ENCODE data around the gene FOSL2. TPM values are rescaled to one million over a fixed set of nuclear protein-coding genes. Genes with fewer than 3 reads are reported as not detected.

The FOSL2 gene
- total and polyA plus RNA-seq, 10 of the 15 experiments (the other 5 are each of a cell fraction or from before 2014, with no cell fraction given): 0.05 to 1.3 (median 0.34) TPM

- TF ChIP-seq, protein P1, sequence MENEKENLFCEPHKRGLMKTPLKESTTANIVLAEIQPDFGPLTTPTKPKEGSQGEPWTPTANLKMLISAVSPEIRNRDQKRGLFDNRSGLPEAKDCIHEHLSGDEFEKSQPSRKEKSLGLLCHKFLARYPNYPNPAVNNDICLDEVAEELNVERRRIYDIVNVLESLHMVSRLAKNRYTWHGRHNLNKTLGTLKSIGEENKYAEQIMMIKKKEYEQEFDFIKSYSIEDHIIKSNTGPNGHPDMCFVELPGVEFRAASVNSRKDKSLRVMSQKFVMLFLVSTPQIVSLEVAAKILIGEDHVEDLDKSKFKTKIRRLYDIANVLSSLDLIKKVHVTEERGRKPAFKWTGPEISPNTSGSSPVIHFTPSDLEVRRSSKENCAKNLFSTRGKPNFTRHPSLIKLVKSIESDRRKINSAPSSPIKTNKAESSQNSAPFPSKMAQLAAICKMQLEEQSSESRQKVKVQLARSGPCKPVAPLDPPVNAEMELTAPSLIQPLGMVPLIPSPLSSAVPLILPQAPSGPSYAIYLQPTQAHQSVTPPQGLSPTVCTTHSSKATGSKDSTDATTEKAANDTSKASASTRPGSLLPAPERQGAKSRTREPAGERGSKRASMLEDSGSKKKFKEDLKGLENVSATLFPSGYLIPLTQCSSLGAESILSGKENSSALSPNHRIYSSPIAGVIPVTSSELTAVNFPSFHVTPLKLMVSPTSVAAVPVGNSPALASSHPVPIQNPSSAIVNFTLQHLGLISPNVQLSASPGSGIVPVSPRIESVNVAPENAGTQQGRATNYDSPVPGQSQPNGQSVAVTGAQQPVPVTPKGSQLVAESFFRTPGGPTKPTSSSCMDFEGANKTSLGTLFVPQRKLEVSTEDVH (IDR thresholded peaks at IDR 0.05; ENCODE audit: low read depth, partially characterized antibody): no peak
Measured at GRCh38 chr2:28461056-28461455, 68.4 kb downstream of the FOSL2 start (continued).

DNA sequence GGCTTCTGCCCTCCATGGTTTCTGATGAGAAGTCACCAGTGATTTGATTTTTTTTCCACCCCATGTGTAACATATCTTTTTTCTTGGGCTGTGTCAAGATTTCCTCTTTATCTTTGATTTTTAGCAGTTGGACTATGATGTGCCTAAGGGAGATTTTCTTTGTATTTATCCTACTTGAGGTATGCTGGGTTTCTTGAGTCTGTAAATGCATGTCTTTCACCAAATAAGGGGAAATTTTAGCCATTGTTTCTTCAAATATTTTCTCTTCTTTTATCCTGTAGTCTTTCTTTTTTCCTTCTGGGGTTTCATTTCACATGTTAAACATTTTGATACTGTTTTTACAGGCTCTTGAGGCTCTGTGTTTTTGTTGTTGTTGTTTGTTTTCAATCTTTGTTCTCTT is 69.5 kb downstream of the FOSL2 start:
- intact Hi-C loops (cut with micrococcal nuclease; ENCODE audit: unreplicated experiment) (no loop called here), in situ Hi-C loops (cut with MboI) (no loop called here)
- Histone ChIP-seq H3K4me3 (no peak overlapping the region), H3K9me3 (replicated peaks; ENCODE audit: control insufficient read depth, insufficient read depth, low read length) (no peaks in the 10 kb centered on the region), H4K20me1 (ENCODE audit: control insufficient read depth, insufficient read depth) (no peaks in the 10 kb centered on the region), H3K27ac (ENCODE audit: control insufficient read depth, insufficient read depth) (no peak overlapping the region), H2AFZ (ENCODE audit: control insufficient read depth, low read depth, low read length) (no peak overlapping the region), H3K36me3 (ENCODE audit: control insufficient read depth in 2 of 2, insufficient read depth in 2 of 2, low read length in 1 of 2) (no peaks in the 10 kb centered on the region), H3K27me3 (replicated peaks in 1 of 2; ENCODE audit: control insufficient read depth in 2 of 2, insufficient read depth in 2 of 2, low read length in 1 of 2) (no peaks in the 10 kb centered on the region), H3K4me1 (ENCODE audit: control insufficient read depth, insufficient read depth, low read length) (no peaks in the 10 kb centered on the region), H3K79me2 (ENCODE audit: control insufficient read depth, insufficient read depth, low read length) (no peaks in the 10 kb centered on the region), H3K9ac (ENCODE audit: control insufficient read depth, insufficient read depth, low read length) (no peak overlapping the region), H3K4me2 (ENCODE audit: control insufficient read depth, insufficient read depth) (no peak overlapping the region)
- SMC1A ChIA-PET (ENCODE audit: uncharacterized antibody, unreplicated experiment): interaction anchor here (0.7 kb wide), 1 partner anchor 920 kb away, joined by 3 read pairs; no protein-coding TSS in a partner anchor
- POLR2A ChIA-PET: no interaction called here
- no peak for FAIRE-seq
- RAD21 ChIA-PET (ENCODE audit: unreplicated experiment): no interaction called here
- ATAC-seq: no peak
- CTCF ChIA-PET: no interaction called here
- no TSS peak for BruUV-seq (replicated peaks)
- TF ChIP-seq IKZF2 (IDR thresholded peaks at IDR 0.05) (no peak), ATF3 (IDR thresholded peaks at IDR 0.05; ENCODE audit: borderline replicate concordance, extremely low read depth, low read depth, low read length) (no peak), ELK1 (IDR thresholded peaks at IDR 0.05; ENCODE audit: low read depth, low read length) (no peak), CREB1 (IDR thresholded peaks at IDR 0.05; ENCODE audit: low read depth) (no peak), ETV6 (conservative IDR thresholded peaks at IDR 0.05 in 1 of 2, IDR thresholded peaks at IDR 0.05 in 1 of 2; ENCODE audit: borderline replicate concordance in 1 of 2, low read depth in 1 of 2) (no peak), E4F1 (IDR thresholded peaks at IDR 0.05; ENCODE audit: borderline replicate concordance, partially characterized antibody) (no peak), YY1 (IDR thresholded peaks at IDR 0.05; ENCODE audit: low read depth, low read length) (no peak)
- DNase-seq (ENCODE audit: low read depth, low spot score): no peak

All from GM12878 (cell line).